GM12878 (cell line): ENCODE results near the gene TASL. TPM values are rescaled to one million over a fixed set of nuclear protein-coding genes. Genes with fewer than 3 reads are reported as not detected.

Experiments
- BCL3 ChIP-seq: IDR thresholded peaks from 2 replicates; pipeline ENCODE4 v1.6.1; 2011; ENCODE audit warnings: borderline replicate concordance, low read depth, mild to moderate bottlenecking, moderate library complexity, low read length; ENCODE audit not compliant: insufficient read depth, poor library complexity, severe bottlenecking
- BMI1 ChIP-seq: fragments of 450-650 bp; IDR thresholded peaks from 2 replicates; pipeline ENCODE4 v1.6.1; 2016; ENCODE audit warnings: mild to moderate bottlenecking, moderate library complexity, borderline replicate concordance
- CUX1 ChIP-seq: IDR thresholded peaks from 2 replicates; pipeline ENCODE4 v1.6.1; 2012; ENCODE audit warnings: improper control_type of control experiment, low read depth, low read length; ENCODE audit not compliant: insufficient replicate concordance
- EGR1 ChIP-seq, 2 experiments: IDR thresholded peaks; 1 replicate in 1 of 2; 2 replicates in 1 of 2; pipeline ENCODE4 v1.6.1; 2011 to 2012; ENCODE audit warnings: low read depth in 2 of 2, low read length in 2 of 2, borderline replicate concordance in 1 of 2, mild to moderate bottlenecking in 1 of 2, moderate library complexity in 1 of 2
- IRF4 ChIP-seq: IDR thresholded peaks from 2 replicates; pipeline ENCODE4 v1.6.1; 2011; ENCODE audit warnings: low read depth, low read length
- KAT2A ChIP-seq: conservative IDR thresholded peaks from 2 replicates; pipeline ENCODE4 v1.6.1; 2011; ENCODE audit warnings: low read depth, low read length; ENCODE audit not compliant: control insufficient read depth
- LARP7 ChIP-seq: fragments of 450-650 bp; IDR thresholded peaks from 2 replicates; pipeline ENCODE4 v1.6.1; 2017; ENCODE audit warnings: mild to moderate bottlenecking
- MYB ChIP-seq: fragments of 150-350 bp; IDR thresholded peaks from 2 replicates; pipeline ENCODE4 v1.6.1; 2014; ENCODE audit warnings: mild to moderate bottlenecking, low read depth, low read length, borderline replicate concordance
- MYC ChIP-seq: IDR thresholded peaks from 2 replicates; pipeline ENCODE4 v1.6.1; 2011; ENCODE audit warnings: mild to moderate bottlenecking, low read length, moderate library complexity, inconsistent platforms; ENCODE audit not compliant: insufficient read depth, insufficient replicate concordance, insufficient read length, severe bottlenecking
- NFXL1 ChIP-seq: fragments of 450-650 bp; IDR thresholded peaks from 2 replicates; pipeline ENCODE4 v1.6.1; 2017; ENCODE audit warnings: antibody characterized with exemption, mild to moderate bottlenecking, borderline replicate concordance
- NR2C1 ChIP-seq: fragments of 450-650 bp; IDR thresholded peaks from 2 replicates; pipeline ENCODE4 v1.6.1; 2017; ENCODE audit warnings: antibody characterized with exemption, mild to moderate bottlenecking, moderate library complexity
- SPI1 ChIP-seq: IDR thresholded peaks from 2 replicates; pipeline ENCODE4 v1.6.1; 2011; ENCODE audit warnings: low read depth, mild to moderate bottlenecking, low read length, moderate library complexity, borderline replicate concordance; ENCODE audit not compliant: insufficient read depth
- TBL1XR1 ChIP-seq: IDR thresholded peaks from 2 replicates; pipeline ENCODE4 v1.6.1; 2012; ENCODE audit warnings: low read depth, low read length, improper control_type of control experiment
- TCF12 ChIP-seq: IDR thresholded peaks from 2 replicates; pipeline ENCODE4 v1.6.1; 2011; ENCODE audit warnings: low read depth, mild to moderate bottlenecking, low read length
- ZBTB11 ChIP-seq: fragments of 450-650 bp; formaldehyde crosslinking; IDR thresholded peaks from 2 replicates; pipeline ENCODE4 v1.5.0; 2022; ENCODE audit warnings: mild to moderate bottlenecking, missing genetic modification characterization
- ZNF592 ChIP-seq: fragments of 450-650 bp; IDR thresholded peaks from 2 replicates; pipeline ENCODE4 v1.6.1; 2017; ENCODE audit warnings: mild to moderate bottlenecking, moderate library complexity
- polyA plus RNA-seq, 11 experiments: library from polyadenylated mRNA; depleted of rRNA in 4 of 11; unstranded in 6 of 11; stranded (reverse) in 5 of 11; fragments of >200 nt; fragmentation: Nextera tagmentation in 4 of 11; fragmentation: Illumina TruSeq in 1 of 11; extraction: Ambion mirVana in 4 of 11; extraction: Trizol in 1 of 11; gene quantifications; 1 replicate in 1 of 11; 2 replicates in 10 of 11; pipeline versions ENCODE4 v1.2.1 to v1.2.3, GENCODE V29; 2011 to 2016; ENCODE audit warnings: inconsistent platforms in 2 of 11, missing spikeins in 2 of 11, low read depth in 1 of 11
- total RNA-seq, 4 experiments: library from RNA; depleted of rRNA in 3 of 4; stranded (reverse); fragments of >200 nt in 3 of 4; fragmentation: Illumina TruSeq in 1 of 4; extraction: Trizol in 1 of 4; gene quantifications; 2 replicates each; pipeline versions ENCODE4 v1.2.1 to v1.2.3, GENCODE V29; 2013 to 2021

The TASL gene
- total and polyA plus RNA-seq, 10 of the 15 experiments (the other 5 are each of a cell fraction or from before 2014, with no cell fraction given), result 12.4 to 107 (median 18.3) TPM

- TF ChIP-seq CUX1, result no peak
- peak; percentile 39; the same call in 1 of the 2 replicates for TF ChIP-seq LARP7
- no peak for TF ChIP-seq MYC
- TF ChIP-seq NFXL1, result no peak
- TF ChIP-seq NR2C1, result no peak
- no peak for TF ChIP-seq BCL3
- TF ChIP-seq BMI1, result peak; percentile 34
- no peak for TF ChIP-seq TCF12
- TF ChIP-seq IRF4, result no peak
- TF ChIP-seq ZNF592, result no peak
- TF ChIP-seq EGR1 (IDR thresholded peaks at IDR 0.05; ENCODE audit: borderline replicate concordance in 1 of 2, low read depth in 2 of 2, low read length in 2 of 2), result no peak
- no peak for TF ChIP-seq SPI1
- no peak for TF ChIP-seq KAT2A
- no peak for TF ChIP-seq TBL1XR1
- no peak for TF ChIP-seq MYB
- no peak for TF ChIP-seq ZBTB11 (CRISPR knock-in tag)
These were observed 685 bp downstream of the TASL start (continued) for GRCh38 chrX:30576881-30577280.
